HUES64 (cell line): Measurements from ENCODE around the gene GRK6.
A peak's percentile ranks its signal among the peaks of the same experiment; 100 is the strongest.

Experiments used
- H3K27ac ChIP-seq: 2 replicates; pipeline ENCODE4 v1.7.0; 2013; ENCODE audit warnings: low read depth, low read length, inconsistent platforms
- H3K27me3 ChIP-seq: 2 replicates; pipeline ENCODE4 v1.6.1; 2013; ENCODE audit warnings: mild to moderate bottlenecking, low read length; ENCODE audit not compliant: insufficient read depth
- H3K36me3 ChIP-seq: 2 replicates; pipeline ENCODE4 v1.6.1; 2013; ENCODE audit warnings: mild to moderate bottlenecking, low read length; ENCODE audit not compliant: insufficient read depth
- H3K4me1 ChIP-seq: 2 replicates; pipeline ENCODE4 v1.6.1; 2013; ENCODE audit warnings: mild to moderate bottlenecking, low read length, moderate library complexity; ENCODE audit not compliant: insufficient read depth
- H3K4me3 ChIP-seq: 2 replicates; pipeline ENCODE4 v1.5.1; 2013; ENCODE audit warnings: mild to moderate bottlenecking, low read length, moderate library complexity
- H3K9ac ChIP-seq: 2 replicates; pipeline ENCODE4 v1.6.1; 2013; ENCODE audit warnings: mild to moderate bottlenecking, low read depth, low read length
- H3K9me3 ChIP-seq: 2 replicates; pipeline ENCODE4 v1.6.1; 2013; ENCODE audit warnings: low read depth, low read length; ENCODE audit not compliant: insufficient read depth
- WGBS: fragments of 150-250, 120-280 bp; methylation state at CpG from one replicate; pipeline ENCODE4 v1.1.7; 2013; ENCODE audit warnings: missing lambda C conversion rate; 5-methylcytosine and 5-hydroxymethylcytosine counted together

GRK6 gene

GRCh38 chr5:177487975-177488374 is 61.5 kb downstream of the GRK6 start:
- peaks cover 88% of the 10 kb centered on the region for H3K36me3 ChIP-seq

GRCh38 chr5:177489119-177489716 is 62.7 kb downstream of the GRK6 start:
- Histone ChIP-seq H3K27me3 (no peaks in the 10 kb centered on the region), H3K27ac (0 out of 2 replicates have a peak overlapping the region, but pooled peaks have one; percentile 30), H3K36me3 (peaks cover 88% of the 10 kb centered on the region), H3K9ac (no peak overlapping the region), H3K4me3 (no peak overlapping the region), H3K9me3 (no peaks in the 10 kb centered on the region), H3K4me1 (0 out of 2 replicates have a peak, but pooled peaks cover 8% of the 10 kb centered on the region)
- 91% methylated on average over 26 of the region's 26 CpGs for WGBS

More at GRCh38 chr5:177487975-177488374, 61.5 kb downstream of the GRK6 start:
- H3K4me3 ChIP-seq: no peak overlapping the region
- no peaks in the 10 kb centered on the region for H3K9me3 ChIP-seq
- H3K4me1 ChIP-seq: 0 out of 2 replicates have a peak, but pooled peaks cover 4% of the 10 kb centered on the region
- H3K27ac ChIP-seq: no peak overlapping the region
- no peaks in the 10 kb centered on the region for H3K27me3 ChIP-seq
- WGBS: 94% methylated on average over 15 of the region's 15 CpGs
- no peak overlapping the region for H3K9ac ChIP-seq

- Histone ChIP-seq H3K9me3 (no peaks in the 10 kb centered on the region), H3K36me3 (peaks cover 82% of the 10 kb centered on the region), H3K9ac (no peak overlapping the region), H3K27ac (no peak overlapping the region; the same call in 1 of the 2 replicates), H3K4me3 (no peak overlapping the region), H3K4me1 (peaks cover 15% of the 10 kb centered on the region), H3K27me3 (no peaks in the 10 kb centered on the region)
- WGBS: 95% methylated on average over 15 of the region's 15 CpGs
Observed at GRCh38 chr5:177490311-177490991, 64.0 kb downstream of the GRK6 start.

- peaks cover 20% of the 10 kb centered on the region for H3K4me1 ChIP-seq
- WGBS: 92% methylated on average over 16 of the region's 16 CpGs
- H3K9ac ChIP-seq: no peak overlapping the region
- H3K9me3 ChIP-seq: no peaks in the 10 kb centered on the region
- peak overlapping the region; percentile 67 for H3K27ac ChIP-seq
- no peaks in the 10 kb centered on the region for H3K27me3 ChIP-seq
- H3K4me3 ChIP-seq: no peak overlapping the region
- peaks cover 80% of the 10 kb centered on the region for H3K36me3 ChIP-seq
Observed at GRCh38 chr5:177490992-177491391, 64.5 kb downstream of the GRK6 start.

GRCh38 chr5:177491429-177491945 is 65.0 kb downstream of the GRK6 start:
- 52% methylated on average over 42 of the region's 43 CpGs for WGBS
- no peak overlapping the region for H3K9ac ChIP-seq
- peak overlapping the region; percentile 67 for H3K27ac ChIP-seq

GRCh38 chr5:177491983-177492746 is 65.7 kb downstream of the GRK6 start:
- Histone ChIP-seq H3K27ac (peak overlapping the region; percentile 23; the same call in 1 of the 2 replicates), H3K9ac (no peak overlapping the region), H3K27me3 (no peaks in the 10 kb centered on the region), H3K36me3 (peaks cover 71% of the 10 kb centered on the region), H3K9me3 (no peaks in the 10 kb centered on the region), H3K4me1 (peaks cover 22% of the 10 kb centered on the region), H3K4me3 (no peak overlapping the region)
- WGBS: 94% methylated on average over 53 of the region's 54 CpGs

More at GRCh38 chr5:177491429-177491945, 65.0 kb downstream of the GRK6 start:
- Histone ChIP-seq H3K27me3 (no peaks in the 10 kb centered on the region), H3K9me3 (no peaks in the 10 kb centered on the region), H3K4me1 (peaks cover 22% of the 10 kb centered on the region), H3K4me3 (no peak overlapping the region), H3K36me3 (peaks cover 76% of the 10 kb centered on the region)
